Mesenchymal stem cell (in vitro differentiated cells and primary cell): ENCODE results near the gene BRD3.

Source experiments
- DNase-seq: peaks from one replicate; pipeline ENCODE4 v3.0.0-alpha.2; 2013
- H2AFZ ChIP-seq: one replicate; pipeline ENCODE4 v1.6.1; 2013; ENCODE audit warnings: low read depth, mild to moderate bottlenecking, control low read depth, inconsistent platforms, low read length, moderate library complexity
- H2AK5ac ChIP-seq: 2 replicates; pipeline ENCODE4 v1.6.1; 2013; ENCODE audit warnings: low read length, moderate library complexity, mild to moderate bottlenecking, inconsistent platforms; ENCODE audit not compliant: severe bottlenecking
- H2BK120ac ChIP-seq: one replicate; pipeline ENCODE4 v1.6.1; 2013; ENCODE audit warnings: low read depth, mild to moderate bottlenecking, inconsistent platforms, low read length, moderate library complexity
- H2BK12ac ChIP-seq, 2 experiments: one replicate each; pipeline ENCODE4 v1.6.1; 2013; ENCODE audit warnings: inconsistent platforms in 2 of 2, low read length in 2 of 2, mild to moderate bottlenecking in 2 of 2, moderate library complexity in 2 of 2, control low read depth in 1 of 2
- H2BK15ac ChIP-seq: one replicate; pipeline ENCODE4 v1.6.1; 2013; ENCODE audit warnings: mild to moderate bottlenecking, low read depth, inconsistent platforms; ENCODE audit not compliant: poor library complexity, severe bottlenecking
- H2BK5ac ChIP-seq: 2 replicates; pipeline ENCODE4 v1.6.1; 2013; ENCODE audit warnings: low read depth, mild to moderate bottlenecking, low read length, control low read depth, inconsistent platforms; ENCODE audit not compliant: poor library complexity, severe bottlenecking
- H3K14ac ChIP-seq, 2 experiments: one replicate each; pipeline ENCODE4 v1.6.1; 2013; ENCODE audit warnings: inconsistent platforms in 2 of 2, low read length in 2 of 2, control low read depth in 1 of 2, mild to moderate bottlenecking in 1 of 2, moderate library complexity in 1 of 2
- H3K18ac ChIP-seq, 2 experiments: one replicate each; pipeline ENCODE4 v1.6.1; 2013; ENCODE audit warnings: inconsistent platforms in 2 of 2, low read length in 2 of 2, control low read depth in 1 of 2, low read depth in 1 of 2, mild to moderate bottlenecking in 1 of 2
- H3K23ac ChIP-seq, 2 experiments: one replicate each; pipeline ENCODE4 v1.6.1; 2013; ENCODE audit warnings: inconsistent platforms in 2 of 2, low read length in 2 of 2, mild to moderate bottlenecking in 2 of 2, moderate library complexity in 2 of 2, control low read depth in 1 of 2
- H3K27ac ChIP-seq: 2 replicates; pipeline ENCODE4 v1.5.1; 2013; ENCODE audit warnings: mild to moderate bottlenecking, moderate library complexity, low read length, control low read depth, inconsistent platforms; ENCODE audit not compliant: poor library complexity, severe bottlenecking
- H3K27me3 ChIP-seq, 2 experiments: 2 replicates each; pipeline versions ENCODE4 v1.6.1 to v1.7.0; 2013; ENCODE audit warnings: low read length in 2 of 2, mild to moderate bottlenecking in 2 of 2, moderate library complexity in 2 of 2, control low read depth in 1 of 2, inconsistent platforms in 1 of 2; ENCODE audit not compliant: control insufficient read depth in 1 of 2, insufficient read depth in 1 of 2
- H3K36me3 ChIP-seq, 2 experiments: 2 replicates each; pipeline versions ENCODE4 v1.6.1 to v1.7.0; 2013; ENCODE audit warnings: low read length in 2 of 2, control low read depth in 1 of 2, inconsistent platforms in 1 of 2, low read depth in 1 of 2, mild to moderate bottlenecking in 1 of 2; ENCODE audit not compliant: insufficient read depth in 2 of 2, control insufficient read depth in 1 of 2
- H3K4ac ChIP-seq, 2 experiments: one replicate each; pipeline ENCODE4 v1.6.1; 2013; ENCODE audit warnings: inconsistent platforms in 2 of 2, low read length in 2 of 2, mild to moderate bottlenecking in 2 of 2, moderate library complexity in 2 of 2, control low read depth in 1 of 2, low read depth in 1 of 2
- H3K4me1 ChIP-seq: 2 replicates; pipeline ENCODE4 v1.6.1; 2013; ENCODE audit warnings: low read depth, low read length, control low read depth; ENCODE audit not compliant: control insufficient read depth, insufficient read depth
- H3K4me2 ChIP-seq: 2 replicates; pipeline ENCODE4 v1.6.1; 2013; ENCODE audit warnings: low read length, mild to moderate bottlenecking, inconsistent platforms; ENCODE audit not compliant: poor library complexity, severe bottlenecking
- H3K4me3 ChIP-seq, 2 experiments: 2 replicates each; pipeline versions ENCODE4 v1.5.1 to v1.7.0; 2013; ENCODE audit warnings: low read length in 2 of 2, mild to moderate bottlenecking in 2 of 2, control low read depth in 1 of 2, low read depth in 1 of 2; ENCODE audit not compliant: insufficient read depth in 1 of 2
- H3K79me1 ChIP-seq: replicated peaks from 2 replicates; pipeline ENCODE4 v1.6.1; 2013; ENCODE audit warnings: mild to moderate bottlenecking, control low read depth, low read length, inconsistent platforms; ENCODE audit not compliant: poor library complexity, severe bottlenecking
- H3K9ac ChIP-seq: 2 replicates; pipeline ENCODE4 v1.7.0; 2013; ENCODE audit warnings: mild to moderate bottlenecking, low read length, moderate library complexity
- H3K9me3 ChIP-seq: 2 replicates; pipeline ENCODE4 v1.7.0; 2013; ENCODE audit warnings: mild to moderate bottlenecking, low read length; ENCODE audit not compliant: control insufficient read depth
- H4K8ac ChIP-seq: one replicate; pipeline ENCODE4 v1.6.1; 2013; ENCODE audit warnings: inconsistent platforms, mild to moderate bottlenecking, low read length, moderate library complexity
- H4K91ac ChIP-seq: one replicate; pipeline ENCODE4 v1.6.1; 2013; ENCODE audit warnings: mild to moderate bottlenecking, low read length, inconsistent platforms
- WGBS: methylation state at CpG from one replicate; pipeline ENCODE4 v1.1.7; 2013; ENCODE audit warnings: mixed read lengths; 5-methylcytosine and 5-hydroxymethylcytosine counted together

BRD3 gene

DNA sequence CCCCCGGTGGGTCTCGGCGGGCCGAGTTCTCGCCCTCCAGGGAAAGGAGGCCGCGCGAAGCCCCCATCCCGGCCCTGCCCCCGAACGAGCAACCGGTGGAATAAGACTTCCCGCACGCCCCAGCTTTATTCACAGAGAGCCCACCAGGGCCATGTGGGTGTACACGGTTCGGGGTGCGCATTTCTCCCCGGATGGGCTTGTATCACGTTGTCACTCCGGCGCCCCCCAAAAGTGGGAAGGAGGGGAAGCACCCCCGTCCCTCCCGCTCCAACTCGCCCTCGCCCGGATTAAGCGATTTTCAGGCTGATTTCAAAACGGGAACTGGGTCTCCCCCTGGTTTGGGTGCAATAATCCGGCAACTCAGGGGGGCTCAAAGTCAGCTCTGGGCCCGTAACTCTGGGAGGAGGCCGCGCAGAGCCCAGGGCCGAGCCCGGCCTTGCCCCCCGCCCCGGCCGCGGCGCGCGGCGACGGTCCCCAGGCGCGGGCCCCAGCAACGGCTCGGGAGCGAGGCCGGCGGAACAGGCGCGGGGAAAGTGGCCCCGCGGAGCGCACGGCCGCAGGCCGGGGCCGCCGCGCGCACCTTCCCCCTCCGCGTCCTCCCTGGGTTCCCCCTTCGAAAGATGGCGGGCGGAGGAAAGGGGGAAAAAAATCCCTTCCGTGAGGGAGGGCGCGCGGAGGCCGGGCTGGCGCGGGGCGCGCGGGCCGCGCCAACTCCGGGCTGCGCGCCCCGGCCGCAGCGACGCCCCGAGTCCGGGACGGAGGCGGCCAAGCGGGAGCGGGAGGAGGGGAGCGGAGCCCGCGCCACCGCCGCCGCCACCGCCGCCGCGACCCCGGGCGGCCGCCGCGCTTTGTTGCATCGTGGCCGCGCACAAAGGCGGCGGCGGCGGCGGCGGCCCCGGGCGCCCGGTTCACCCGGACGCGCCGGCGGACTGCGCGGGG is 644 bp downstream of the BRD3 start:
- peak overlapping the region in 1 of 2 experiments; percentile 75 for H2BK12ac ChIP-seq
- peak overlapping the region; percentile 31 to 40 for H3K18ac ChIP-seq
- peaks cover 0 to 26% of the 10 kb centered on the region in 2 experiments for H3K36me3 ChIP-seq
- no peak overlapping the region for H2AFZ ChIP-seq
- peak overlapping the region in 1 of 2 experiments; percentile 80 for H3K14ac ChIP-seq
- peaks cover 26% of the 10 kb centered on the region for H3K4me1 ChIP-seq
- peak overlapping the region; percentile 34 for H2BK15ac ChIP-seq
- H3K4ac ChIP-seq, result peak overlapping the region; percentile 47 to 95
- peak; percentile 54 for DNase-seq
- WGBS, result under 1% methylated on average over 64 of the region's 126 CpGs
- H3K79me1 ChIP-seq, result peaks cover 10% of the 10 kb centered on the region
- H3K9ac ChIP-seq, result peak overlapping the region; percentile 93
- H3K27me3 ChIP-seq, result peaks cover 26 to 29% of the 10 kb centered on the region in 2 experiments
- no peak overlapping the region for H4K91ac ChIP-seq
- H2BK120ac ChIP-seq, result peak overlapping the region; percentile 71
- no peak overlapping the region for H3K27ac ChIP-seq
- H4K8ac ChIP-seq, result no peak overlapping the region
- peak overlapping the region; percentile 30 to 87 for H3K23ac ChIP-seq
- H2AK5ac ChIP-seq, result no peak overlapping the region
- peak overlapping the region; percentile 78 to 90 for H3K4me3 ChIP-seq
- peak overlapping the region; percentile 88 for H3K4me2 ChIP-seq
- H2BK5ac ChIP-seq, result no peak overlapping the region
- peaks cover 3% of the 10 kb centered on the region for H3K9me3 ChIP-seq

DNA sequence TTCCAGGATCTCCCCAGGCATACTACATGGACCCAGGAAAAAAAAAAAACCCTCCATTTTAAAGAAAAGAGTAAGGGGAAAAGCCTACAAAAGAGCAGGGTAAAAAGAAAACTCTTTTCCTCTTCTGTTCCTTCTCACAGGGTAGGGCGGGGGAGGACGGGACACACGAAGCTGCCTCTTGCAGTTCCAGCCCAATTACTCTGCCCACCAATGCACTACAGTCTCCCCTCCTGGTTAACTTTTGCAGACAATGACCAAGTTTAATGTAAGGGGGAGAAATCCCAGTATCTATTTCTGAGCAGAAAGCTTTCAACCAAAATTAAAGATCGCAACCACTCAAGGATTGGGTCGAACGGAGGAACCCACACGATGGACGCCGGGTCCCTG is 1.3 kb downstream of the BRD3 start:
- Histone ChIP-seq H3K18ac (no peak overlapping the region), H3K9me3 (peaks cover 3% of the 10 kb centered on the region), H3K9ac (peak overlapping the region; percentile 93), H3K23ac (no peak overlapping the region), H4K91ac (no peak overlapping the region), H3K4me1 (peaks cover 32% of the 10 kb centered on the region), H2BK5ac (no peak overlapping the region), H2BK15ac (no peak overlapping the region), H2BK12ac (no peak overlapping the region), H2AFZ (no peak overlapping the region), H3K79me1 (peaks cover 10% of the 10 kb centered on the region), H3K4ac (peak overlapping the region in 1 of 2 experiments; percentile 95), H3K14ac (peak overlapping the region in 1 of 2 experiments; percentile 80), H3K4me3 (peak overlapping the region; percentile 78 to 90), H2AK5ac (no peak overlapping the region), H4K8ac (no peak overlapping the region), H2BK120ac (no peak overlapping the region), H3K4me2 (peak overlapping the region; percentile 88), H3K27me3 (peaks cover 24 to 25% of the 10 kb centered on the region in 2 experiments), H3K27ac (peak overlapping the region; percentile 32), H3K36me3 (peaks cover 0 to 28% of the 10 kb centered on the region in 2 experiments)
- peak; percentile 47 for DNase-seq
- WGBS, result 4% methylated on average over 9 of the region's 9 CpGs

DNA sequence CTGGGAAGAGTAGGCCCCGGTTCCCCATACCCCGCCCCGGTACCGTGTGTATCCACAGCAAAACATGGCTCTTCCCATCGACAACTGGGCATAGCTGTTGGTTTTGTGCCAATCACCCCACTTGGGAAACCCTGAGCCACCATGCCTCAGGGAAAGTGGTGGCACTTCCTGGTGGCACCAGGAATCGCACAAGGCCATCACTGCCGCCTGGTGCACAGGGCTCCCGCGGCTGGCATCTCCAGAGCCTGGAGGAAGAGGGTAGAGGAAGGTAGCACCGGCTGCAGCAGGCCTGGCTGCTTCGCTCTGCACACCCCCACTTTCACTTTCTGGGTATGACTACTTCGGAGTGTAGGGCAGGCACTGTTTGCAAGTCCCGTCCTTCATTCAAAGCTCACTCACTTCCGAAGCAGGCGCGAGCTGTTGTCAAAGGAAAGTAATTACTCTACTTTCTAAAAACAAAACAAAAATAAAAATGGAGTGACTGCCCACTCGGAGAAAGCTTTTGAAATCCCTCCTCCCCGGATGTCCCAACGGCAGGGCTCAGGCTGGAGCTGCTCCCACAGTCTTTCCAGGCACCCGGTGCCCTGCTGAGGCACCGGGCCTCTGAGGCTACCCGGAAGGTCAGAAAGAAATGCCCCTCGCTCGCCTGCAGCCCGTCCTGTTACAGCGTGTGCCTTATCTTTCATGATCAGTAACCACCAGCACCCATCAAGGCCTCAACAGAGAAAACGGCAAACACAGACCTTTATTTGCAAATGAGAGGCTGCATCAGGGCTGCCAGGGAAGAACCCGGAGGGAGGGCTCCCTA is 2.0 kb downstream of the BRD3 start:
- Histone ChIP-seq H3K27ac (peak overlapping the region; percentile 53), H3K79me1 (peaks cover 12% of the 10 kb centered on the region), H4K8ac (no peak overlapping the region), H2AK5ac (no peak overlapping the region), H2BK12ac (no peak overlapping the region), H3K9me3 (no peaks in the 10 kb centered on the region), H3K18ac (peak overlapping the region; percentile 12 to 44), H2BK120ac (no peak overlapping the region), H2BK15ac (no peak overlapping the region), H3K23ac (peak overlapping the region in 1 of 2 experiments; percentile 83), H3K4me1 (peaks cover 39% of the 10 kb centered on the region), H3K4ac (no peak overlapping the region), H3K14ac (peak overlapping the region in 1 of 2 experiments; percentile 95), H3K4me2 (peak overlapping the region; percentile 88), H3K36me3 (peaks cover 0 to 32% of the 10 kb centered on the region in 2 experiments), H3K4me3 (peak overlapping the region; percentile 42 to 90), H4K91ac (no peak overlapping the region), H3K9ac (peak overlapping the region; percentile 93), H2AFZ (no peak overlapping the region), H3K27me3 (peaks cover 17 to 18% of the 10 kb centered on the region in 2 experiments), H2BK5ac (no peak overlapping the region)
- 36% methylated on average over 28 of the region's 28 CpGs for WGBS
- DNase-seq, result peak; percentile 81
